ENCODE results near the gene POM121C. TPM values are rescaled to one million over a fixed set of nuclear protein-coding genes. Genes with fewer than 3 reads are reported as not detected.
"Not testable (repeated sequence)": the region's sequence is repeated elsewhere in the genome, so short reads cannot be mapped to it uniquely, and the experiment has no call there.

Gene POM121C
- total and polyA plus RNA-seq, 2 donors, result 8.2 to 15.4 TPM

DNA sequence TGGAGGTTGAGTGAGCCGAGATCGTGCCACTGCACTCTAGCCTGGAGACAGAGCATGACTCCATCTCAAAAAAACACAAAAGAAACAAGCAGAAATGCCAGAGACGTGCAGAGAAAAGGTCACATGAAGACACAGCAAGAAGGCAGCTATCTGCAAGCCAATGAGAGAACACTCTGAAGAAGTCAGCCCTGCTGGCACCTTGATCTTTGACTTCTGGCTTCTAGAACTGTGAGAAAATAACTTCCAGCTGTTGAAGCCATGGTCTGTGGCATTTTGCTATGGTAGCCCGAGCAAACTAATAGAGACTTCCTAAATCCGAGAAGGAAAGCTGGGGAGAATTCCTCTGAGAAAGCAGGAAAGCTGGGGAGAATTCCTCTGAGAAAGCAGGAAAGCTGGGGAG lies 36.2 kb downstream of the POM121C start:
- H3K27me3 ChIP-seq (ENCODE audit: control insufficient read depth in 2 of 2, insufficient read depth in 1 of 2, low read length in 1 of 2); H3K36me3 ChIP-seq (ENCODE audit: control insufficient read depth in 2 of 2, insufficient read depth in 2 of 2, low read length in 1 of 2); DNase-seq (ENCODE audit: low read depth in 6 of 9, low spot score in 9 of 9); H3K27ac ChIP-seq (ENCODE audit: low read depth in 1 of 2, low read length in 1 of 2); H3K9me3 ChIP-seq (ENCODE audit: control insufficient read depth in 2 of 2, insufficient read depth in 1 of 2, low read length in 1 of 2); H3K4me3 ChIP-seq (ENCODE audit: low read length in 2 of 2); H3K4me1 ChIP-seq (ENCODE audit: control insufficient read depth in 2 of 2, insufficient read depth in 2 of 2, low read length in 2 of 2): not testable (repeated sequence)
- 98% methylated on average over 3 of the region's 5 CpGs for WGBS

DNA sequence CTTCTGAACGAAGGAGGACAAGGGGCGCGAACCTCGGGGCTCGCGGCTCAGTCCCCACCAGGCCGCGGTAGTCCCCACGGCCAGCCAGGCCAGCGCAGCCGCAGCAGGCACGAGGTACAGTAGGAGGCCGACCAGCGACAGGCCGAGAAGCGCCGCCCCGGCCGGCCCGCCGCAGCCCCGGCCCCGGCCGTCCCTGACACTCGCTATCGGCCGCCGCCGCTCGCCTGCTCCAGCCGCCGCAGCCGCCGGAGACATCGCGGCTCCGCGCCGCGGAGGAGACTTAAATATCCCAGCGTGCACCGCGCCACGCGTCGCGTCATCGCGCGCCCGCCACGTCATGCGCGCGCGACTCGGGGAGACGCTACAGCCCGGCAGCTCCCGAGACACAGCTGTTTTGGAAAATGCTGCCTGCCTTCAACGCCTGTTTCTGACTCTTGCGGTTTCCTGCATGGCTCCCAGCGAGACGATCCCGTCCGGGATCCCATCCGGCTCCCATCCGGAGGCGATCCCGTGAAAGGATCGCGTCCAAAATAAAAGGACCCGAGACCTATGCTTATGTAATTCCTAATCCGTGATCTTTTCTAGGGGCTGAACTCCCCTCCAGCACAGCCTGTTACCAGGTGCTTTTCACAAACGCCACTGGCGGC lies 43.5 kb downstream of the POM121C start:
- peak; percentile 13 to 55 (median 16) for DNase-seq (ENCODE audit: low read depth in 6 of 9, low spot score in 9 of 9)

DNA sequence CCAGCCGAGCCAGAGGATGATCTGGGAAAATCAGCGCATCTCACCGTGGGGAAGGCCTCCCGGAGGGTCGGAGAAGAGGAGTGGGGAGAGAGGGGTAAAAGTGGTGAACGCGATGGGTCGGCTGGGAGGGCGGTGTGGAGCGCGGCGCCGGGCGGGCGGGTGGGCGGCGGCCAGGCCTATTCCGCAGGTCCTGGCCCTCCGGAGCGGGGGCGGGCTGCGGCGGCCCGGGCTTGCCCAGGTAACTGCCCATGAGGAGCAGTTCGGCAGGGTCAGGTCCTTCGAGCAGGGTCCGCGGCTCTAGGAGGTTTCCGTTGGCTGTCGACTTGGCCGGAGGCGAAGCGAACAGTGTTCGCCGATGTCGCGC lies 44.0 kb downstream of the POM121C start:
- H3K4me1 ChIP-seq (ENCODE audit: control insufficient read depth in 2 of 2, insufficient read depth in 2 of 2, low read length in 2 of 2); H3K27me3 ChIP-seq (ENCODE audit: control insufficient read depth in 2 of 2, insufficient read depth in 1 of 2, low read length in 1 of 2); H3K27ac ChIP-seq (ENCODE audit: low read depth in 1 of 2, low read length in 1 of 2); H3K9me3 ChIP-seq (ENCODE audit: control insufficient read depth in 2 of 2, insufficient read depth in 1 of 2, low read length in 1 of 2); DNase-seq (ENCODE audit: low read depth in 6 of 9, low spot score in 9 of 9): not testable (repeated sequence)
- under 1% methylated on average over 20 of the region's 37 CpGs for WGBS
- peak overlapping the region; percentile 30 to 34 for H3K4me3 ChIP-seq (ENCODE audit: low read length in 2 of 2)
- peaks cover 21 to 22% of the 10 kb centered on the region in 2 donors for H3K36me3 ChIP-seq (ENCODE audit: control insufficient read depth in 2 of 2, insufficient read depth in 2 of 2, low read length in 1 of 2)

More for the DNA sequence above, 43.5 kb downstream of the POM121C start:
- WGBS, result under 1% methylated on average over 47 of the region's 76 CpGs
- H3K9me3 ChIP-seq (ENCODE audit: control insufficient read depth in 2 of 2, insufficient read depth in 1 of 2, low read length in 1 of 2); H3K4me1 ChIP-seq (ENCODE audit: control insufficient read depth in 2 of 2, insufficient read depth in 2 of 2, low read length in 2 of 2); H3K27me3 ChIP-seq (ENCODE audit: control insufficient read depth in 2 of 2, insufficient read depth in 1 of 2, low read length in 1 of 2): not testable (repeated sequence)
- H3K4me3 ChIP-seq (ENCODE audit: low read length in 2 of 2), result peak overlapping the region; percentile 45 to 51
- H3K36me3 ChIP-seq (ENCODE audit: control insufficient read depth in 2 of 2, insufficient read depth in 2 of 2, low read length in 1 of 2), result peaks cover 16 to 19% of the 10 kb centered on the region in 2 donors
- peak overlapping the region; percentile 74 to 85 for H3K27ac ChIP-seq (ENCODE audit: low read depth in 1 of 2, low read length in 1 of 2)

DNA sequence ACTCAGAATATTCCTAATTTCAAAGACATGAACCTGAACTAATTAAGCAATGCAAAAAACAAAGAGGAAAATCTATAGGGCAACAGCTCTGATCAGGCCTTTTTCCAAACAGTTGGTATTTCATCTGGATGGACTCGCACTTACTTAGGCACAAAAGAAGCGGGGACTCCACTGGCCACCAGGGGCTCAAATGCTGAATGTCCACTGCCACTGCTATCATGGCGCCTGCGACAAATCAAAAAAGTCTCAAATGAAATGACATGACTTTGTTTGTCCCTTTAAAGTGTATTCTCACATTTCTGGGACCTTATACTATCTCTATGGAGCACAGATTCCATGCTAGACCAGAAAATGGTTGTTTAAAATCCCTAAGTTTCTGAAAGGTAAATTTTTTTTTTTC lies 47.1 kb downstream of the POM121C start:
- H3K27me3 ChIP-seq (ENCODE audit: control insufficient read depth in 2 of 2, insufficient read depth in 1 of 2, low read length in 1 of 2); H3K4me1 ChIP-seq (ENCODE audit: control insufficient read depth in 2 of 2, insufficient read depth in 2 of 2, low read length in 2 of 2); H3K27ac ChIP-seq (ENCODE audit: low read depth in 1 of 2, low read length in 1 of 2); H3K9me3 ChIP-seq (ENCODE audit: control insufficient read depth in 2 of 2, insufficient read depth in 1 of 2, low read length in 1 of 2); DNase-seq (ENCODE audit: low read depth in 6 of 9, low spot score in 9 of 9); H3K4me3 ChIP-seq (ENCODE audit: low read length in 2 of 2): not testable (repeated sequence)
- WGBS, result 98% methylated on average over 4 of the region's 4 CpGs
- peaks cover 36 to 51% of the 10 kb centered on the region in 2 donors for H3K36me3 ChIP-seq (ENCODE audit: control insufficient read depth in 2 of 2, insufficient read depth in 2 of 2, low read length in 1 of 2)

DNA sequence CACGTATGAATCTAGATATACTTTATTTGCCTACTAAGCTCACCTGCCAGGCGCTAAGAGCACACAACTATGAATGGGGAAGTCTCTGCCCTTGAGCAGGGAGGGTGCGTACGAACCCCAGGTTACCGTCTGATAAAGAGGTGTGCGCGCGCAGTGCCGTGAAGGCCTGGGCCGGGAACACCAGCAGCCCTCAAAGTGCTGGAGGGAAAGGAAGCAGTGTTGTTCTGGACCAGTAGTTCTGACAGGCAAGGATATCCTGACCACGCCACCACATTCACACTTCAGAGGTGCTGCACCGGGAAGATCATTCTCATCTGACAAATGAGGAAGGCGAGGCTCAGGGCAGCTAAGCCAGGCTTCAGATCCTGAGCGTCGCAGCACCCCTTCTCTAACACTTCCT lies 62.6 kb downstream of the POM121C start:
- 89% methylated on average over 11 of the region's 15 CpGs for WGBS
- H3K27me3 ChIP-seq (ENCODE audit: control insufficient read depth in 2 of 2, insufficient read depth in 1 of 2, low read length in 1 of 2); H3K4me3 ChIP-seq (ENCODE audit: low read length in 2 of 2); H3K9me3 ChIP-seq (ENCODE audit: control insufficient read depth in 2 of 2, insufficient read depth in 1 of 2, low read length in 1 of 2); H3K4me1 ChIP-seq (ENCODE audit: control insufficient read depth in 2 of 2, insufficient read depth in 2 of 2, low read length in 2 of 2); H3K27ac ChIP-seq (ENCODE audit: low read depth in 1 of 2, low read length in 1 of 2); DNase-seq (ENCODE audit: low read depth in 6 of 9, low spot score in 9 of 9): not testable (repeated sequence)
- peaks cover 28 to 30% of the 10 kb centered on the region in 2 donors for H3K36me3 ChIP-seq (ENCODE audit: control insufficient read depth in 2 of 2, insufficient read depth in 2 of 2, low read length in 1 of 2)

DNA sequence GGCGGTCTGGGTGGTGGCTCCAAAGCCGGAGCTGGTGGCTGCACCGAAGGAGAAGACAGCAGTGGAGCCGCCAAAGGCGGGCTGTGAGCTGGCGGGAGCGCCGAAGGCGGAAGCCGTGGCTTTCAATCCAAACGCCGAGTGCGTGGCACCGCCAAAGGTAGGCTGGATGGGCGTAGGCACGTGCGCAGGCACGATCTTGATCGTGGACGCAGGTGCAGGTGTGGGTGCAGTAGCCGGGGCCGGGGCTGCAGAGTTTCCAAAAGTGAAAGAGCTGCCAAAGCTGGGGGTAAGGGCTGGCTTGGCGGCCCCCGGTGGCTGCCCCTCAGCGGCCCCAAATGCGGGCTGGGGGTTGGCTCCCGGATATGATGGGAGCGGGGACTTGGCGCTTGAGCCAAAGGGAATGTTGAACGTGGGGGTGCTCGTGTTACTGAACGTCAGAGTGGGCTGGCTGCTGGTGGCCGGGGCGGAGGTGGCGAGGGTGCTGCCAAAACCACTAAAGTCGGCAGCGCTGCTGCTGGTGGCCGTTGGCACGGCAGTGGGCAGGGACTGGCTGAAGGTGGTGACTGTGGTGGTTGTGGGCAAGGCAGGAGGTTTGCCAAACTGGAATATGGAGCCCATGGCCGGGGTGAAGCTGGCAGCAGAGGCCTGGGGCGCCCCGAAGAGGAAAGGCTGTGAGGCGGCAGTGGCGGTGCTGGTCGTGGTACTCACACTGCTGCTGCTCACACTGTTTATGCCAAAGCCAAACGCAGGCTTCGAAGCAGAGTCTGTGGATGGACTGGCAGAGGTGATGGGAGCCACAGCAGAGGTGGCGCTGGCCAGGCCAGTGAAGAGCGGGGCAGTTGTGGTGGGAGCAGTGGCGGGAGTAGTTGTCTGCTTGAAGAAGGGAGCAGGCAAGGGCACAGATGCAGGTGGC lies 64.0 kb downstream of the POM121C start:
- not testable (repeated sequence) for H3K27me3 ChIP-seq (ENCODE audit: control insufficient read depth in 2 of 2, insufficient read depth in 1 of 2, low read length in 1 of 2); H3K4me1 ChIP-seq (ENCODE audit: control insufficient read depth in 2 of 2, insufficient read depth in 2 of 2, low read length in 2 of 2); DNase-seq (ENCODE audit: low read depth in 6 of 9, low spot score in 9 of 9); H3K27ac ChIP-seq (ENCODE audit: low read depth in 1 of 2, low read length in 1 of 2); H3K4me3 ChIP-seq (ENCODE audit: low read length in 2 of 2); H3K9me3 ChIP-seq (ENCODE audit: control insufficient read depth in 2 of 2, insufficient read depth in 1 of 2, low read length in 1 of 2)
- H3K36me3 ChIP-seq (ENCODE audit: control insufficient read depth in 2 of 2, insufficient read depth in 2 of 2, low read length in 1 of 2), result peaks cover 28 to 30% of the 10 kb centered on the region in 2 donors
- WGBS, result 97% methylated on average over 31 of the region's 50 CpGs

DNA sequence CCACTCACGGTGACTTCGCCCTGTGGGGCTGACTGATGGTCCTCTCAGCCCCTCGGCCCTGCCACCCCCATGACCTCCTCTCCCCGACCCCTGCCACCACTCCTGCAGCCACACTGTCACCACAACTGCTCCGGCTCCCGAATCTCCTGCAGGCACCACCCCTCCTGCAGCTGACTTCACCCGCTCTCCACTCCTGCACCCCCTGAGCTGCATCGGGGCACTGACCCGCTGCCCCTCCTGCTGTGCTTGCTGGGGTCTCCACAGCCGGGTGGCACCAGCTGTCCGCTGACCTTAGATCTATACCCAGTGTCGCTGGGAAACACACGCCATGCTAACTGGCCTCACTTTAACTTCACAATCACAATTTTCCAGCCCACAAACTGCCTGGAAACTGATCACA lies 65.9 kb downstream of the POM121C start:
- H3K4me1 ChIP-seq (ENCODE audit: control insufficient read depth in 2 of 2, insufficient read depth in 2 of 2, low read length in 2 of 2); H3K4me3 ChIP-seq (ENCODE audit: low read length in 2 of 2); H3K9me3 ChIP-seq (ENCODE audit: control insufficient read depth in 2 of 2, insufficient read depth in 1 of 2, low read length in 1 of 2); H3K27ac ChIP-seq (ENCODE audit: low read depth in 1 of 2, low read length in 1 of 2); H3K27me3 ChIP-seq (ENCODE audit: control insufficient read depth in 2 of 2, insufficient read depth in 1 of 2, low read length in 1 of 2); DNase-seq (ENCODE audit: low read depth in 6 of 9, low spot score in 9 of 9): not testable (repeated sequence)
- H3K36me3 ChIP-seq (ENCODE audit: control insufficient read depth in 2 of 2, insufficient read depth in 2 of 2, low read length in 1 of 2), result peaks cover 28 to 39% of the 10 kb centered on the region in 2 donors
- WGBS, result 91% methylated on average over 12 of the region's 13 CpGs

DNA sequence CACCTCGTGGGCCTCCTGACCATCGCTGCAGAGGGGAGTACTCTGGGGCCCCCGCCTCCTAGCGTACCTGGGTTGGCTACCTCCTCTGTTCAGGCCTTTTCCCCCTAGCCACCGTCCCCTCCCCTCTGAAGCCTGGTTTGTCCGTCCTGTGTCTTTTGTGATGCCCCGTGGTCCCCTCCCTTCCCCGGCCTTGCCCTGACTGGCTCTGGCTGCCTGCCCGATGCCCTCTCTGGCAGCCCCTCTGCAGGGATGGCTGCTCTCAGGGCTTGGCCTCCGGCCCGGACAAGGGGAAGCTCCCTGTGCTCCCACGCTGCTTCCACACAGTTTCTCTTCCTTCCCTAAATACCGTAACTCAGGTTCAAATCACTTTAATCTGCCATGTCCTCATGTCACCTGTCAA lies 66.4 kb downstream of the POM121C start:
- 96% methylated on average over 11 of the region's 13 CpGs for WGBS
- H3K4me1 ChIP-seq (ENCODE audit: control insufficient read depth in 2 of 2, insufficient read depth in 2 of 2, low read length in 2 of 2); H3K4me3 ChIP-seq (ENCODE audit: low read length in 2 of 2); H3K9me3 ChIP-seq (ENCODE audit: control insufficient read depth in 2 of 2, insufficient read depth in 1 of 2, low read length in 1 of 2); H3K27me3 ChIP-seq (ENCODE audit: control insufficient read depth in 2 of 2, insufficient read depth in 1 of 2, low read length in 1 of 2); H3K27ac ChIP-seq (ENCODE audit: low read depth in 1 of 2, low read length in 1 of 2); DNase-seq (ENCODE audit: low read depth in 6 of 9, low spot score in 9 of 9): not testable (repeated sequence)
- H3K36me3 ChIP-seq (ENCODE audit: control insufficient read depth in 2 of 2, insufficient read depth in 2 of 2, low read length in 1 of 2), result peaks cover 30 to 43% of the 10 kb centered on the region in 2 donors

DNA sequence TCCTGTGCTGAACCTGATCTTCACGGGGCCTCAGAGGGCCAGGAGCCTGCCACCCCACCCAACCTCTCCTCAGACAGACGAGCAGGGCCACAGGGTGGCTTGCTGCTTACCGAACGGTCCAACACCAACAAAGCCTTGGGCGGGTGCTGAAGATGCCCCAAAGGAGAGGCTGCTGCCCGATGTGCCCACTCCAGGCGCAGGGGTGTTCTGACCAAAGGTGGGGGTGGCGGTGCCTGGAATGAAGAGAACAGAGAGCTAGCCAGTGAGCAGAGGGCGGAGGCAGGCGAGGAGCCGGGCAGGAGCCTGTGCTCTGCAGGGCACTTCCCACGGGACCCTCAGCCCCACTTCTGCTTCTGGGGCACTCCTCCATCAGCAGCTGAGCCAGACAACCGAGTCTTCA lies 66.9 kb downstream of the POM121C start:
- H3K36me3 ChIP-seq (ENCODE audit: control insufficient read depth in 2 of 2, insufficient read depth in 2 of 2, low read length in 1 of 2), result peaks cover 27 to 39% of the 10 kb centered on the region in 2 donors
- DNase-seq (ENCODE audit: low read depth in 6 of 9, low spot score in 9 of 9), result not testable (repeated sequence)
- WGBS, result 97% methylated on average over 12 of the region's 13 CpGs

More for the DNA sequence above, 66.9 kb downstream of the POM121C start:
- H3K27ac ChIP-seq (ENCODE audit: low read depth in 1 of 2, low read length in 1 of 2); H3K27me3 ChIP-seq (ENCODE audit: control insufficient read depth in 2 of 2, insufficient read depth in 1 of 2, low read length in 1 of 2); H3K9me3 ChIP-seq (ENCODE audit: control insufficient read depth in 2 of 2, insufficient read depth in 1 of 2, low read length in 1 of 2); H3K4me3 ChIP-seq (ENCODE audit: low read length in 2 of 2); H3K4me1 ChIP-seq (ENCODE audit: control insufficient read depth in 2 of 2, insufficient read depth in 2 of 2, low read length in 2 of 2): not testable (repeated sequence)
